Left colon (tissue), 2 donors: ENCODE data around the gene NUMA1. TPM values are rescaled to one million over a fixed set of nuclear protein-coding genes. Genes with fewer than 3 reads are reported as not detected.

Source experiments
- ATAC-seq: fragments of 200-7000 bp; cut with Tn5 transposase; one replicate; pipeline ENCODE4 v1.9.1; 2020; ENCODE audit warnings: mild to moderate bottlenecking, moderate library complexity
- DNase-seq, 2 donors: peaks; one replicate each; pipeline ENCODE4 v3.0.0-alpha.2; 2020
- intact Hi-C, 2 donors: fragments of 100-400 bp; cut with DNase I in 1 of 2; cut with micrococcal nuclease in 1 of 2; formaldehyde crosslinking; loops; one replicate each; pipeline versions ENCODE4 v1.11.2 to v1.14.0; 2022; cut with DNase I, micrococcal nuclease
- total RNA-seq, 2 donors: library from RNA; stranded (reverse); fragmentation: NEBNext Ultra II Directional; extraction: Animal tissue kit (Norgen Biotek cat#: 25700); gene quantifications; one replicate each; pipeline ENCODE4 v1.2.1, GENCODE V29; 2021
- donor health status: DM: no; HTN: no; CAD: no.
- donor health status: DM: yes; HTN: yes; CAD: no.

Gene NUMA1
- total RNA-seq, 2 donors from 2014 or later: 157 to 183 TPM

DNA sequence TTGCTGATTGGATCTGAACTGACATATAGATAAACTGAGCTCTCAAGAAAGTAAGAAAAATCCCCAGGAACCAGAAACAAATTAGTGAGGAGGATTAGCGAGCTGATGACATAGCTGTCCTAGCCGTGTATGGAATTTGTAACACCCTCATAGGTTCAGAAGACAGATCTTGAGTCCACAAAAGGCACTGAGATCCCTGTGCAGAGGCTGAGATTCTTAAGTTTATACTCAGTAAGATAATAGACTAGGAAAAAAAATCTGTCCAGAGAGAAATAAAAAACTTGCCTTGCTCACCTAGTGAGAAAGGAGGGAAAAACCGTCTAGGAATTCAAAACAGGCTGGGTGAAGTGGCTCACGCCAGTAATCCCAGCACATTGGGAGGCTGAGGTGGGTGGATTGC lies 4.6 kb downstream of the NUMA1 start:
- intact Hi-C loops: no loop called here
- ATAC-seq (no peak), DNase-seq (no peak)

- no peak for ATAC-seq
- no peak for DNase-seq
Observed at GRCh38 chr11:72075109-72075508, 5.2 kb downstream of the NUMA1 start.

DNA sequence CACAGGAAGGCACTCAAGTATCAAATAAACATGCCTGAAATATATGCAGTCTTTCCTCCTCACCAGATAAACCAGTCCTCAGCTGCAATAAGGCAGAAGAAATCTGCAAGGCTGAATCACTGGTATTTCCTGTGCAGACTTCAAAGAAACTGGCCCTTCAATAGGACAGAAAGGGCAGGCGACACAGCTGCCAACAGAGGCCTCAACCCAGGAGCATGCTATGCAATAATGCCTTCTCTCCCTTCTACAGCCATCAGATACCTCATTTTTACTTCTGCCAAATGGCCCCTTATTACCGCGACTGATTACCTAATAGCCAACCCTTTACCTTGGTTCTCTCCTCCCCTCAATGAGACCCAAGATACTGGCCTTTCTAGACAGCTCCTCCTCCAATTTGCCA lies 8.0 kb downstream of the NUMA1 start:
- ATAC-seq (peak; percentile 42), DNase-seq (no peak)
- intact Hi-C loops: no loop called here

More at GRCh38 chr11:72075109-72075508, 5.2 kb downstream of the NUMA1 start:
- intact Hi-C loops: no loop called here

- ATAC-seq: no peak
- intact Hi-C loops: no loop called here
- no peak for DNase-seq
Observed at GRCh38 chr11:72070491-72070890, 9.9 kb downstream of the NUMA1 start.

- DNase-seq (peak; percentile 81 to 85), ATAC-seq (peak; percentile 92)
- intact Hi-C loops: no loop called here
Observed at GRCh38 chr11:72069787-72070251, 10.5 kb downstream of the NUMA1 start.

DNA sequence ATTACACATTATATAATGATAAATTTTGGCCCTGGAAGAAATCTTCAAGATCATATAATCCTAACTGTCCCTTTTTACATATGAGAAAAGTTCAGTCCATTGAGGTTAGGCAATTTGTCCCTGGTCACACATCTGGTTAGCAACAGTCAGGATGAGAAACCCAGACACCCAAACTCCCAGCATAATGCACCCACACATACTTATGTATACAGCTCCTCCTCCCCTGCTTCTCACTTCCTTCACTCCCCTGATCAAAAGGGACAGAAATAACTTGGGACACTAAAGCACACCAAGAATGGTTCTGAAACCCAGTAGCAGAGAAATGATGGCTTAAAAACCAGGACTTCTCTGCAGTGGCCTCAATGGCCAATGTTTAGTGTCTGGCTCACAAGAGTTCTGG lies 11.1 kb downstream of the NUMA1 start:
- peak; percentile 19 for ATAC-seq
- DNase-seq: no peak
- intact Hi-C loops: no loop called here

GRCh38 chr11:72067676-72068075 lies 12.7 kb downstream of the NUMA1 start:
- no peak for ATAC-seq

GRCh38 chr11:72067266-72067665 lies 13.1 kb downstream of the NUMA1 start:
- DNase-seq (no peak), ATAC-seq (no peak)
- intact Hi-C loops: no loop called here

More at GRCh38 chr11:72067676-72068075, 12.7 kb downstream of the NUMA1 start:
- no peak for DNase-seq
- intact Hi-C loops: no loop called here

GRCh38 chr11:72066855-72067254 lies 13.5 kb downstream of the NUMA1 start:
- intact Hi-C loops: no loop called here
- DNase-seq (no peak), ATAC-seq (peak; percentile 77)

- DNase-seq: no peak
- no peak for ATAC-seq
- intact Hi-C loops: no loop called here
Observed at GRCh38 chr11:72061739-72062396, 18.5 kb downstream of the NUMA1 start.

- no peak for ATAC-seq
Observed at GRCh38 chr11:72058416-72059034, 21.8 kb downstream of the NUMA1 start.

GRCh38 chr11:72048766-72049460 lies 31.4 kb downstream of the NUMA1 start:
- intact Hi-C loops: no loop called here
- DNase-seq: no peak
- ATAC-seq: no peak

More at GRCh38 chr11:72058416-72059034, 21.8 kb downstream of the NUMA1 start:
- intact Hi-C loops: no loop called here
- no peak for DNase-seq

GRCh38 chr11:72045849-72046248 lies 34.5 kb downstream of the NUMA1 start:
- no peak for DNase-seq
- ATAC-seq: no peak
- intact Hi-C loops: no loop called here

DNA sequence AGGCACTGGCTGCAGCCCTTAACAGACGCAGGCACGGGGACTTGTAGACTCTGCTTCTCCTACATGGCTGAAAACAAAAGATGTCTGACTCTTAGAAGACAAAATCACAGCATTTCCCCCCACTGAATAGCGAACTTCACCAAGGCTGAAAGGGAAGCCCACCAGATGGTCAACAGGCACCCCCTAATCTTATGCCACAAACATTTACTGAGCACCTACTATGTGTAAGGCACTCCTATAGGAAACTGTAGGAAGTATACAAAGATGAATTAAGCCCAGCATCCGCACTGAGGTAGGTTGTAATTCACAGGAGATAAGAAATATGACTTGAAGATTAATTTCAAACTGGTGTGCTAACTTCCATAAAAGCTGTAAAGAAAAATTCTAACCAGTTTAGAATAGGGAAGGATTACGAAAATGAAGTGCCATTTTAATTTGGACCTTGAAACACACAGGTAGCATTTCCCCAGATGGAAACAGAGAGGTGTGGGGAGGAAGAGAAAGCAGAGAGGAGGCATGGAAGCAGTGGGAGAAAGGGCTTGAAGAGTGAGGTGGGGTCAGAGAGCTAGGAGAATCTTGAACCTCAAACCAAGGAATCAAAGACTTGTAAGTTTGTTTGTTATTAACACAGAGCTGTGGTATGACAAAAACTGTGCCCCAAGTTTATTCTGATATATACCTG lies 38.1 kb downstream of the NUMA1 start:
- DNase-seq (no peak), ATAC-seq (peak; percentile 0)
- intact Hi-C loops: no loop called here

GRCh38 chr11:72041364-72042063 lies 38.8 kb downstream of the NUMA1 start:
- intact Hi-C loops: no loop called here
- DNase-seq (peak; percentile 78 to 79), ATAC-seq (peak; percentile 51)

DNA sequence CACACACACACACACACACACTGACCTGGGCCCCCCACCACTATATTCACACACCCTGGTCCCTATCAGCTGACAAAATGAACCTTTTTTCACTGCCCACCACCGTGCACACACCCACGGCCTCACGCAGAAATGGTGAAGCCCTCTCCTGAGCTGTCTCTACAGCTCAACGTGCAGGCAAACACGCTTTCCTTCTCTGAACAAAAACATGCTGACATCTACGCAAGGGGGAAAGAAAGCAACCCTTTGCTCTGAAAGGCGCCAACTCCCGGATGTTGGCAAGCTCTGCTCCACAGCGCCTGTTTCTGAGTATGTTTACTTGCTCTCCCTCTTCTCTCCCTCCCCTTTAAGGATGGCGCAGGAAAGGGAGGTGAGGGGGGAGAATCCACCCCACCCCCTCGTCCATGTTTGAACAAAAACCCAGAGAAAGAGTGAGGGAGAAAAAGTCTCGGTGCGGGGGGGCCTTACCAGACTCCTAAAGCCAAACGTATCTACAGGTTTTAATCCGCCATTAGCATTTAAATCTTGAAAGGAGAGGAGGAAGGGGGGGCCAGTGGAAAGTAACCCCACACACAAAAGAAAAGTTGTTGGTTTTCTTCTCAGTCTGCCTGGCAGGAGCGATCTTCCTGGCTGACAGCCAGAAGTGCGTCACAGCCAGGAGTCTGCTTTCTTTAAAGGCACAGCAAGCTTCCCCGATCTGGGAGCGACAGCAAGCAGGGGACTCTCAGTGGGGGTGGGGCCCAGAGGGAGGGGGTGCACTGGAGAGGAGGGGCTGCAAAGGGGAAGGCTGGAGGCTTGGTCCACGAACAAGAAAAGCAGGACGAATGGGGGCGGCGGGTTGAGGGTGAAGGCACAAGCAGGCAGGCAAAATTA lies 39.6 kb downstream of the NUMA1 start:
- DNase-seq: peak; percentile 95 to 97
- ATAC-seq: peak; percentile 71
- intact Hi-C loops: no loop called here

- peak; percentile 37 for ATAC-seq
Observed at GRCh38 chr11:72039856-72040401, 40.4 kb downstream of the NUMA1 start.

More at GRCh38 chr11:72039856-72040401, 40.4 kb downstream of the NUMA1 start:
- DNase-seq: peak in 1 of 2 donors; percentile 54
- intact Hi-C loops: loop anchor here in 1 of 2 donors (1.0 kb wide), 1 partner anchor 40 kb away; the partner anchor contains the start of genes LRRC51 and NUMA1
